GM21526 (cell line): ENCODE measurements around the gene FOXO1.
A peak's percentile ranks its signal among the peaks of the same experiment; 100 is the strongest.
"Not testable (repeated sequence)": the region's sequence is repeated elsewhere in the genome, so short reads cannot be mapped to it uniquely, and the experiment has no call there.

Experiments
- ATAC-seq: cut with Tn5 transposase; IDR thresholded peaks from one replicate; pipeline ENCODE4 v1.9.1; 2021; ENCODE audit warnings: moderate library complexity; ENCODE audit not compliant: unreplicated experiment, low FRiP score

The FOXO1 gene

DNA sequence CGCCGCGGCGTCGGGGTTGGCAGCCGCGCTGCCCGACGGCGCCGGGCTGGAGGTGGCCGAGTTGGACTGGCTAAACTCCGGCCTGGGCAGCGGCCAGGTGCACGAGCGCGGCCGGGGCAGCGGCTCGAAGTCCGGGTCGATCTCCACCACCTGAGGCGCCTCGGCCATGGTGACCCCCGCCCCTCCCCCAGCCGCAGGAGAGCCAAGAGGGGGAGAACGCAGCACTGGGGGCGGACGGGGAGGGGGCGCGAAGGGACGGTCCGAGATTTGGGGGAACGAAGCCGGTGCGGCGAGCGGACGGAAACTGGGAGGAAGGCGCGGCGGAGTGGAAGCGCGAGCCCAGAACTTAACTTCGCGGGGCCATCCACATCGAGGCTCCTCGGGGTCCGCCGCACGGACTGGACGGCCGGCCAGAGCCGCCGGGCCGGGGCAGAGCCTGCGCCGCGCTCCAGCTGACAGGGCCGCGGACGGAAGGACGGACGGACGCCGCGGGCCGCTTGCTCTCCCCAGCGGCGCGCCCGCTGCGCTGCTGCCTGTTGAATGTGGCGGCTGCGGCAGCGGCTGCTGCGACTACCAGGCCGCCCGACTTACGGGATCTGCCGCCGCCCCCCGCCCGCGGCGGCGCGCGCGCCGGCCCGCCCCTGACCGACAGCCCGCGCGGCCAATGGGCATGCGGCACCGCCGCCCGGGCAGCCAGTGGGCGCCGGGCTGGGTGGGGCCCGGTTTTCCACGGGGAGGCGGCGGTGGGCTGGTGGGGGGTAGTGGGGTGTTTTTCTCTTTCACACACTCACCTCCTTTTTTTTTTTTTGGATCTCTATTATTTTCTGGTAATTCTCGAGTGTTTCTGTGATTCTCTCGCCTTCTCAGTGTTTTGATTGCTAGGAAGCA lies at the start of gene FOXO1:
FOXO1 (minus strand) TSS at position 597 of the 888 bp plus-strand sequence; CDS start at position 168, 429 bp downstream.
- peak; percentile 49 for ATAC-seq

DNA sequence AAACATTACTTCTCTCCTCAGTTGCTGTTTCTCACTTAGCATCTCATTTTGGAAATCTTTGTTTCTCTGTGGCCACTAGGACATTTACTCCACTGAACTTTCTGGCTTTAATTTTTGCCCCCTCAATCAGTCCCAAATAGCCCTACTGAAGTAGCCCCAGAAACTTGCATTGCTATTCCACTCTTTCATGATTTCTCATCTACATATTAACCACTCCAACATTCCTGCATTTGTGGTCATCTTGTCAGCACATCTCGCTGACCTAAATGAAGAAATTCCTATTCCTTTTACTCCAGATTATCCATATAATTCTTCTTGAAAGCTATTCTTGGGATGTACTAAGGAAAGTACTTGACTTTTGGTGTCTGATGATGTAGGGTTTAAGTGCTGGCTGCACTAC lies 48.0 kb upstream of the FOXO1 start:
- ATAC-seq: not testable (repeated sequence)

DNA sequence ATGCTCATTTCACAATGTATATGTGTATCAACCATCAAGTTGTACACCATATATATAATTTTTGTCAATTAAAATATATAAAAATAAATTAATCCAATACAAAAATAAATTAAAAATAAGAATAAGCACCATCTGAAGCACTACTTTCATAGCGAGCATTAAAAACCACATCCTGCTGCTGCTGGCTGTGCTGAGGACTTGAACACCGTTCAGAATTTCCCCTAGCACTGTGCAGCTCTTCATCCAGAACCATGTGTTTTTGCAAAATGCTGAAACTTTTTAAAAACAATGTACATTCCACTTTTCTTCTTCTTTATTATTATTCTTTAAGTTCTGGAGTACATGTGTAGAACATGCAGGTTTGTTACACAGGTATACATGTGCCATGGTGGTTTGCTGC lies 40.0 kb upstream of the FOXO1 start:
- ATAC-seq: no peak

DNA sequence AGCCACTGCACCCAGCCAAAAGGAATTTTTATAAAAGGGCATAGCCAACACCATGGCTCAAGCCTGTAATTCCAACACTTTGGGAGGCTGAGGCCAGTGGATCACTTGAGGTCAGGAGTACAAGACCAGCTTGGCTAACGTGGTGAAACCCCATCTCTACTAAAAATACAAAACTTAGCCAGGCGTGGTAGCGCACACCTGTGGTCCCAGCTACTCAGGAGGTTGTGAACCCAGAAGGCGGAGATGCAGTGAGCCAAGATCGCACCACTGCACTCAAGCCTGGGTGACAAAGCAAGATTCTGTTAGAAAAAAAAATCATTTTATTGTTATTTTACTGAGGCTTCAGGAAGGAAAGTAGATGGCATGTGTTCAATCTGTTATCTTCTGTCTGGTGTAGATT lies 31.3 kb upstream of the FOXO1 start:
- ATAC-seq: peak; percentile 73

DNA sequence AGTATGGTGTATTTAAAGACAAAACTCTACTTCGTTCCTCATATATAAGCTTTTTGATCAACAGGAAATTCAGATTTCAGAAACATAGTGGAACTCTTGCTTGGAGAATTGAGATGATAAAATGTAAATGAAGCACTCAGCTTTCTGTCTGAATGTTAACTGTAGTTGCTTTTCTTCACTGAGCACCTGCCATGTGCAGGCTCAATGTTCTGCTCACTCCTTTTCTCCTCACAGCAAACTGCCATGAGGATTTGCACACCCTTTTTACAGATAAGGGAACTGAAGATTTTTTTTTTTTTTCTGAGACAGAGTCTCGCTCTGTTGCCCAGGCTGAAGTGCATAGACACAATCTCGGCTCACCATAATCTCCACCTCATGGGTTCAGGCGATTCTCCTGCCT lies 28.0 kb upstream of the FOXO1 start:
- no peak for ATAC-seq

DNA sequence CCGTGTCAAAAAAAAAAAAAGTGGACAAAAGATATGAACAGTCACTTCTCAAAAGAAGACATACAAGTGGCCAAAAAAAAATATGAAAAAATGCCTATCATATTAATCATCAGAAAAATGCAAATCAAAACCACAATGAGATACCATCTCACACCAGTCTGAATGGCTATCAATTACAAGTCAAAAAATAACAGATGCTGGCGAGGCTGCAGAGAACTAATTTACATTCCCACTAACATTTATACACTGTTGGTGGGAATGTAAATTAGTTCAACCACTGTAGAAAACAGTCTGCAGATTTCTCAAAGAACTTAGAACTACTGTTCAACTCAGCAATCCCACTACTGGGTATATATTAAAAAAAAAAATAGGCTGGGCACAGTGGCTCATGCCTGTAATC lies 26.5 kb upstream of the FOXO1 start:
- no peak for ATAC-seq

DNA sequence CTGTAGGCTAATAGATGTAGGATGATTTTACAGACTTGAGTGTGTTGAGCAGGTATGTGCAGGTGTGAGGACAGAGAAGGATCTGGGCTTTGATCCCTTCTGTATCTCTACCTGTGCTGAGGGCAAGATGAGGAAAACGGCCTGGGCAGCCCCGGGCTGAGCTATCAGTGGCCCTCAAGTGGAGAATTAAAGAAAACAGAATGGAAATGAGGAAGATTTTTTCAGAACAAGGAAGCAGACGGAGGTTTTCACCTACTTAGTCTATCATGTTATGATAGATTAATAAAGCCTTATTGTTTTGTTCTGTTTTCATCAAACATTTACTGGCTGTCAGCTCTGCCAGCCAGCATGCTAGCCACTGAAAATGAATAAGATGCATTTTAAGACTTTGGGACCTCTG lies 22.3 kb upstream of the FOXO1 start:
- ATAC-seq: no peak

DNA sequence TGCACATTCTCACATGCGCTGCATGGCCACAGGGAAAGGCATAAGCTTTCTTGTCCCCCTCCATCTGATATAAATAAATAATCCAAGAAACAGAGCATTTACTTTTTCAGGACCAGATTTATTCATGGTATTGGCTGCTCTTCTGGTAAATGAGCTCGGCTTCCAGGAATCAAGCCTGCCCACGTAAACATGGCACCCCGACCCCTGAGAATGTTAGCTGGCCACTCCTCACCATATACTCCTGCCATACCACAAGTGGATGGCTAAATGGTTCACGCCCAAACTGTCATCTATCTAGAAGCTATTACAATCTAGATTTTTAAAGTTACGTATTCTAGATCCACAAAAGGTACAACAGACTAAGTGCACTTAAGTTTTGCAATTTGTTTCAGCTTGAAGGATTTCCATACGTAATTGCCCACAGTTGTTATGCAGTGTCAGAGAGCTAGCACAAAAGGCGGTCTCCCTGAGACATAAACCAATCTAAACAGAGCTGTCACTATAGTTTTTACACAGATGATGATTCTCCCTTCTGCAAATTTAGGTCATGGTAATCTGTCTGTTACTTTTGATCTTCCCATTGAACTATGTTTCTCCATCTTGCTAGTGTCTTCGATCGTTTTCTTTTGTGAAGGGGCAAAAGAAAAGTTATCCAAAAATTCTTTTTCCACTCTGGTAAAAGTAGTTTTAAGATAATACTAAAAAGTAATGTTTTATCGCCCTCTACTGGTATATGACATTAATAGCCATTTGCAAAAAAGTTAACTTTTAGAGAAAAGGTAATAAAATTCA lies 16.2 kb upstream of the FOXO1 start:
- ATAC-seq: no peak

DNA sequence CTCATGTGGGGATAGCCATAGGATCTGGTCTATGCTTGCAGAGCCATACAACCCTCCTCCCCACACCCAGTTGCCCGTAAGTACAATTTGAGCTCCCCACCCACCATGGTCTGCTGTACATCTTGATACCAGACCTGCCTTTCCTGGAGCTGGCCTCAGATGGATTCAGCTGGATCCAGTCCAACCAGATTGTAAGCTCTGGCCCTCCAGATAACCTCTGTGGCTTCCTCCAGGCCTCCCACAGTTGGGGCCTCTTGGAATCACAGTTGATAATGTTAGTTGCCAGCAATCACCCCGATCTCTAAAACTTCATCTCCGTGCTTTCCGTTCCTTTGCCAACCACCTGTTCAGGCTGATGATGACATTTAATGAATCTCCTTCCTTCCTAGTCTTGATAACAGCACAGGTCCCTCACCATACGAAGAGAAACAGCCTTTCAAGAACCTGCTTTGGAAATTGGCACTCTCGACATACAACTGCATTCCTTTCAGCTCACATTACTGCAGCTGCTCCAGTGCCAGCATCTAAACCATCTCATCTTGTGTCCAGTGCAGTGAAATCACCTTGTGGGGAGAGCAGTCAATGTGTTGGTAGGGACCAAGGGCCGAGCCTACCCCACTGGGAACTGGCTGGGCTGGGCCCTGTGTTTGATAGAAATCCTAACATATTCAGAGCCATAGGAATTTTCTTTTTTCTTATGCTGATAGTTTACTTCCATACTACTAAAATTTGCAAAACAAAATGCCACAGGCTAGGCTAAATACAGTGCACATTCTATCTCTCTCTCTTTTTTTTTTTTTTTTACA lies 15.1 kb upstream of the FOXO1 start:
- no peak for ATAC-seq

DNA sequence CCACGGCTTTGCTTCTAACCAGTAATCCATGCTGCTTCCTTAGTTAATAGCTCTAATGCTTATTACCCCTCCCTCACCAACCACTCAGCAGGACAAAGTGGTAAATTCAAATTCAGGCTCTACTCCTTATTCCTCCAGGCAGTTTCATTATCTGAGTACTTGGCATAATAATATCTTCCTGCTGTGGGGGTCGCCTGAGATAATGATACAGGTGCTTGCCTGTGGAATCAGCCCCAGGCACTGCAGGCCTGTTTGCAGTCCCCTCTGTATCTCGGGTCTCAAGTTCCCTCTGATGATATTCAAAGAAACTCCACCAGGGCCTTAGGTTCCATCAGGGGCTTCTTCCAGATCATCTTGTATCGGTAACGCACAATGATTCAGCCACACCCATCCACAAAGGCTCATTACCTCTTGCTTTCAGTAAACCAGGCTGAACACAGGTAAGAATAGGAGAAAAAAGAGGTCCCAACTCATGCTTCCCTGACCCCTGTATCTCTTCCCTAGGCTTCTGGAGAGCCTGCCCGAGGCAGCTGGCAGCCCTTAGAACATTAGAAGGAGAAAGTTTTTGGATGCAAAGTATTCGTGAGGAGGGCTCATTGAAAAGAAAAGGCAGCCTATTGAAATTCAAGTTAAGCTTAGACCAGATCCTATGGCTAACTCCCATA lies 14.3 kb upstream of the FOXO1 start:
- ATAC-seq: no peak

DNA sequence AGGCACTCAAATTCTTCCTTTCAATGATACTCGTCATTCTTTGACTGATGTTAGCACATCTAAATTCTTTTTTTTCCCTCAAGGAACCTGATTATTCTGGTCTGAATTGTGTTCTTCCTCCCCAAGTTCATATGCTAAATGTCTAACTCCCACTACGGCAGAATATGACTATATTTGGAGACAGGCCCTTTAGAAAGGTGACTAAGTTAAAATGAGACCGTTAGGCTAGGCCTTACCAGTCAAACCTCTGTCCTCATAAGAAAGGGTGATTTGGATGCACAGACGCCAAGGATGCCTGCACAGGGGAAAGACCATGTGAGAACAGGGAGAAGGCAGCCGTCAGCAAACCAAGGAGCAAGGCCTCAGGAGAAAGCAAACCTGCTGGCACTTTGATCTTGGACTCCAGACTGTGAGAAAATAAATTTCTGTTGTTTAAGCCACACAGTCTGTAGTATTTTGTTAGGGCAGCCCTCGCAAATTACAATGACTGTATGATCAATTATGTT lies 13.1 kb upstream of the FOXO1 start:
- ATAC-seq: no peak

DNA sequence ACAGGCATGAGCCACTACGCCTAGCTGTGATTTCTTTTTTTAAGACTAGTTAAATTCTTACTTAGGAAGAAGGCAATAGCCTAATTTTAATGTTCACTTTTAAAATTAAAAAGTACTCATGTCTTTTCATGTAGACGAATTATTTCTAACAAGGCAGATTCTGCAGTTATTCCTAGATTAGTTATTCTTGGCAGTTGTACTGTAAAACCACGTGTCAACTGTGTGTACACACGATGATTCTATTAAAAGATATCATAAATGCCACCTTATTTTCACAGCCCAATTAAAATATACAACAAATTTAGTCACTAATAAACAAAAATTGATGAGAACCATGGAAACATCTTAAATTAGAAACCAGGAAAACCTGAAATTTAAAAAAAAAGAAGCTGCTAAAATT lies 10.6 kb upstream of the FOXO1 start:
- no peak for ATAC-seq

DNA sequence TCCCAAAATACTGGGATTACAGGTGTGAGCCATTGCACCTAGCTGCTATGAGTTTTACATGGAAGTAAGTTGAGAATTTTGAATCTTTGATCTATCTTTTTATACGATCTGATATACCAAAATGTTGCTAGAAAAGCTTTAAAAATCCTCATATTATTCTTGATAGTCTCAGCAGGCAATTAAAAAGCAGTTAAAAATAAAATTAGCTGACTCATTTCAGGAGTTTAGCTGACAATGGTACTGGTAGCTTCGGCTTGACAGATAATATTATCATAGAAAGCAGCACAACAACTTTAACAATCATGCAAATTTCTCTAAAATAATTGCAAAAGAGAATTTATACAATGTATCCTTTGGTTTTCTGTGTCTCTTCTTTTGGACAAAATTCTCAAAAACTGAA lies 9.6 kb upstream of the FOXO1 start:
- no peak for ATAC-seq

DNA sequence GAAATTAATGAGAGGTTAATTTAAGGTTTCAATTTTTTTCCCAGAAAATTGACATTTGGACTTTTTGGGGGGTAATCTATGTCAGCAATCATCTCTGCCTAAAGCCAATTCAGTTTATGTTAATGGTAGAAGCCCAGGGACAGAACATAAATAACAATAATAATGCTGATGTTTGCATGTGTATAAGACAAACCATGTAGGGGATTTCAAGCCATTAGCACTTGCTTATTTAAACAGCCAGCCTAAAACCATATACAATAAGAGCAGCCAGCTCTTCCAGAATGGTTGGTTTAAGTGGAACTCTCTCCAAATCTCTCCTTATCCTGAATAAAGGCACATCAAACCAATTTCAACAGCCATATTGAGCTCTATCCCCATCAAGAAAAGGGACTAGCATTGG lies 7.0 kb upstream of the FOXO1 start:
- ATAC-seq: no peak

DNA sequence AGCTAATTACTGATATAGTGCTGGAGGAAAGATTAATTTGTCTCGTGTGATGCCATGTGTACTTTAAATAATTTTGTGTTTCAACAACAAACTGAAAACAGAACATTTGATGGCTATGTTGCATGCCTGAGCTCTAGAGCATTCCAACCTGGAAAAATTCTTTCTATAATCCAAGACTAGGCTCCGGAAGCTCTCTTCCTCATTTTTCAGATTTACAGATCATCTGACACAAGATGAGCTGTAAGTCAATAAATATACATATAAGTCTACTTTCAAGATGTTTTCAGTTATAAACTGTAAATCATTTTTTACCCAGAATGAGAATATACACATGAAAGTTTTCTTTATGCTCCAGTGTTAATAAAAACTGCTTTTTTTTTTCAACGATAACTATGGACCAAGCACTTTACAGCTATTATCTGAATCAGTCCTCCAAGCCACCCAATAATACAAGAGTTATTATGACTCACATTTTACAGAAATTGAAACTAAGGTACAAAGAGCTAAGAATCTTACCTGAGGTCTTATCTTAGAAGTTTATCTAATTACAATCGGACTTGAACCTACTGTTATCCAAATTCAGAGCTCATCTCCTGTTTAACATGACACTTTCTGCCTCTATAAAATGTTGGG lies 6.4 kb upstream of the FOXO1 start:
- ATAC-seq: no peak

DNA sequence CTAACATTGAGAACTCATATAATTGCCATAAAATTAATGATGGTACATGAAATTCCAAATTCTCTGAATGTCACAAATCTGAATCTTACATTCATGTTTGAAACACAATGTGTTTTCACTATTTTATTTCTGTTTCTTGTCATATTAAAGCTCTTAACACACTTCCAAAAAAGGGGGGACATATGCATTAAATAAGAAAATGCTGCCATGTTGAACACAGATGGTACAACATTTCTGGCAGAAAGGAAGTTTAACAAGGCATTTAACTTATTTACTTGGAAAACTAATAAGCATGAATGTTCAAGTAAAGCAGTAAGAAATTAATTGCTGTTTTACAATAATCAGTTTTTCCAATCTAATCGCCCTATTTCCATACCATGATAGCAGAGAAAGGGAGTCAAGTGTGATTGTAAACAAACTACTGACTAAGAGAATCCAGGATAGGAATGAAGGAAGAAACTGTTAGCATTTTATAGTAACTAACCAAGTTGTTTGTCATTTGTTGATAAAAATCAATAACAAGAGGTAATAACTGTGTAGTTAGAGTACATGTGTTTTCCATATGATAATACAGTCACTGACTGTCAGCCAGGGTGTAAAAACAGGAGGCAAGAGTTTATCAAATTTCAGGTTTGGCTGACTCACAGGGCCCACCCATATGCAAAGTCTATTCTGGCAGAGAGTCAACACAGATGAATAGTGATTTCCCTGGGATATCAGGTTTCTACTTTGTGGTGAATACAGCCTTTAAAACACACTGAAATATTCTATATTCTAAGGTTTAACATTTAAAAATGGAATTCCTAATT lies 5.7 kb upstream of the FOXO1 start:
- ATAC-seq: no peak

DNA sequence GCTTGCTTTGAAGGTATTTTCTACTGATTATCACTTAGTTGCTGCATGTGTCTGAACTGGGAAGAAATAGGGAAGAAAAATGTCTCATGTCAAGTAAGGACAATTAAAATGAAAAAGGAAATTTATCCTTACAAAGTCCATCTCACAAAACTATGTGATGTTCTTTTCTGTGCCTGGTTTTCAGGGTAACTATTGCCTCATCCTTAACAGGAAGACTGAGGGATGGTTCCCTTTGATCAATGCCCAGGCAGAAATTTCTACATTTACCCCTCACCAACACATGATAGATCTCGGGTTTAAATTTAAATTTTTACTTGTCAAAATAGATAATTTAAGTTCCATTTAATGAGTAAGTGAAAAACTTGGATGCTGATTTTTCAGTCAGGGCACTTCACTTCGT lies 3.9 kb upstream of the FOXO1 start:
- no peak for ATAC-seq

DNA sequence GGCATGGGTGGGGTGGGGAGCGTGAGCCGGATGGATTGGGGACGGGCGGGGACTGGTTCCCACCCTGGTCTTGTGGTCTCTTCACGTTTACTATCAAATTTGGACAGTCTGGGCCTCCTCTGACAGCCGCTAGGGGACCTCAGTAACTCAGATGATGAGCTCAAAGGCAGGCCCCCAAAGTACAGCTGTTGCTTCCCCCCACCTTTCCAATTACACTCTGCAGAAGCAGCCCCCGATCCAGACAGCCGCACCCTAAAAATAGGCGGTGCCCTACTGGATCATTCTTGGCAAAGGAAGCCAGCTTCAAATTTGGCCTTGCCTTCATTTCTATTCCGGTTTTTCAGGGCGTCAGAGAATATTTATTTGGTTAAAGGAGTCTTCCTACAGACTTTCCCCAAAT lies 1.9 kb upstream of the FOXO1 start:
- no peak for ATAC-seq

DNA sequence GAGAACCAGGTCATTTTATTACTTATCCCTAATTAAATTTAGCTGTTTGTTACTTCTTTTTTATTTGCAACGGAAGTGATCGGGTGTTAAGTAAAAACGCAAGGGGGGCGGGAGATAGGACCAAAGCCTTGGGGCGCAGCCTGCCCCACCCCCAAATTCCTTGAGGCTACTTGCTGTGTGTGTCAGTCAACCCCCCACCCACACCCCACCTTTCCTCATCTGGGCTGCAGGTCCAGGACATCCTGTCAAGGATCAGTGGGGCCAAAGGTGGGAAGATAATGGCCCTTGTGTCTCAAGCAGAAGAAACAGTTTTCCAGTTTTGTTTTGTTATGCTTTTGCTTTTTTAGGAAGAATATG lies 1.2 kb upstream of the FOXO1 start:
- no peak for ATAC-seq
